Measurements from ENCODE around the gene MAD1L1. TPM values are rescaled to one million over a fixed set of nuclear protein-coding genes. Genes with fewer than 3 reads are reported as not detected.

Gene MAD1L1
- total and polyA plus RNA-seq, 2 of the 13 experiments (the other 11 are each of a cell fraction or from before 2014, with no cell fraction given), result 17.4 to 64.7 TPM

GRCh38 chr7:2074691-2075090, 158.1 kb downstream of the MAD1L1 start:
- Histone ChIP-seq H3K27ac (ENCODE audit: extremely low read length, insufficient read depth, low read length) (no peak overlapping the region), H3K4me2 (ENCODE audit: low read depth, low read length) (no peak overlapping the region), H4K20me1 (ENCODE audit: insufficient read depth, low read length) (no peaks in the 10 kb centered on the region), H3K9me3 (ENCODE audit: low read length) (no peaks in the 10 kb centered on the region), H3K4me3 (replicated peaks in 1 of 3; ENCODE audit: insufficient read depth in 1 of 3, low read depth in 2 of 3, low read length in 3 of 3) (no peak overlapping the region), H2AFZ (ENCODE audit: low read length) (no peak overlapping the region), H3K4me1 (ENCODE audit: insufficient read depth, low read length) (no peaks in the 10 kb centered on the region), H3K79me2 (ENCODE audit: insufficient read depth, low read length) (no peaks in the 10 kb centered on the region), H3K36me3 (replicated peaks in 1 of 2; ENCODE audit: control insufficient read depth in 1 of 2, insufficient read depth in 2 of 2, low read length in 2 of 2) (peaks cover 6 to 22% of the 10 kb centered on the region in 2 experiments; a peak in 4 of 5 replicates), H3K27me3 (ENCODE audit: control insufficient read depth in 1 of 2, insufficient read depth in 2 of 2, low read length in 2 of 2) (no peaks in the 10 kb centered on the region), H3K9ac (ENCODE audit: insufficient read depth, low read depth, low read length) (no peak overlapping the region)
- no peak for TF ChIP-seq DNMT3B (CRISPR knock-in tag; conservative IDR thresholded peaks at IDR 0.05)
- TF ChIP-seq CEBPG (CRISPR knock-in tag; IDR thresholded peaks at IDR 0.05), result no peak
- TF ChIP-seq ZFYVE20 (CRISPR knock-in tag; IDR thresholded peaks at IDR 0.05; ENCODE audit: borderline replicate concordance, low read depth), result no peak
- no peak for TF ChIP-seq AGO1 (IDR thresholded peaks at IDR 0.05; ENCODE audit: low read depth, low read length, poor library complexity, severe bottlenecking)
- TF ChIP-seq MTF2 (CRISPR knock-in tag; IDR thresholded peaks at IDR 0.05; ENCODE audit: borderline replicate concordance), result no peak
- no peak for TF ChIP-seq ZFP82 (CRISPR knock-in tag; IDR thresholded peaks at IDR 0.05; ENCODE audit: borderline replicate concordance)
- no peak for TF ChIP-seq ZBTB39 (CRISPR knock-in tag; IDR thresholded peaks at IDR 0.05)
- TF ChIP-seq U2AF2 (IDR thresholded peaks at IDR 0.05; ENCODE audit: low read depth, low read length), result no peak
- no peak for TF ChIP-seq HDAC6 (IDR thresholded peaks at IDR 0.05; ENCODE audit: low read depth, low read length)
- TF ChIP-seq ZSCAN25 (CRISPR knock-in tag; IDR thresholded peaks at IDR 0.05), result no peak
- TF ChIP-seq CENPX (CRISPR knock-in tag; IDR thresholded peaks at IDR 0.05), result no peak
- no peak for TF ChIP-seq ZNF484 (CRISPR knock-in tag; IDR thresholded peaks at IDR 0.05; ENCODE audit: borderline replicate concordance, low read depth)
- TF ChIP-seq HOMEZ (CRISPR knock-in tag; IDR thresholded peaks at IDR 0.05; ENCODE audit: low read depth), result no peak
- TF ChIP-seq KLF15 (CRISPR knock-in tag; IDR thresholded peaks at IDR 0.05; ENCODE audit: borderline replicate concordance), result no peak
- TF ChIP-seq ZBTB1 (CRISPR knock-in tag; IDR thresholded peaks at IDR 0.05; ENCODE audit: borderline replicate concordance), result no peak
- TF ChIP-seq ZNF251 (CRISPR knock-in tag; IDR thresholded peaks at IDR 0.05), result no peak
- no peak for TF ChIP-seq TSC22D2 (CRISPR knock-in tag; IDR thresholded peaks at IDR 0.05; ENCODE audit: borderline replicate concordance)
- TF ChIP-seq RORA (CRISPR knock-in tag; IDR thresholded peaks at IDR 0.05), result no peak
- TF ChIP-seq ZNF44 (CRISPR knock-in tag; IDR thresholded peaks at IDR 0.05), result no peak
- no peak for TF ChIP-seq KLF9 (CRISPR knock-in tag; IDR thresholded peaks at IDR 0.05; ENCODE audit: low read depth)
- ATAC-seq, result no peak
- in situ Hi-C loops (cut with HindIII; ENCODE audit: extremely low pct_ligation_motif_present, low pct_unique_long_range_greater_than_20kb), result no loop called here
- ChIA-PET CTCF (ENCODE audit: low intra/inter-chr PET ratio, low total read pairs) (no interaction called here), POLR2A (no interaction called here)
- no peak for DNase-seq (ENCODE audit: low spot score)
- FAIRE-seq, result no peak
- BruUV-seq (replicated peaks), result no TSS peak
- intact Hi-C loops (cut with micrococcal nuclease; ENCODE audit: unreplicated experiment), result no loop called here
- 94% methylated on average over 17 of the region's 17 CpGs for WGBS (ENCODE audit: low lambda C conversion rate)

Data from HepG2 (cell line).